Testis (tissue), 2 donors: ENCODE measurements around the gene OTOF.

ENCODE experiments used
- CTCF ChIP-seq, 3 experiments: fragments of 450-650 bp in 2 of 3; fragments of 200-600 bp in 1 of 3; sonication (generic) in 1 of 3; IDR thresholded peaks; one replicate each; pipeline ENCODE4 v1.5.1; 2016 to 2019; ENCODE audit warnings: antibody characterized with exemption in 3 of 3, mild to moderate bottlenecking in 2 of 3, moderate library complexity in 1 of 3
- POLR2A ChIP-seq: fragments of 450-650 bp; IDR thresholded peaks from one replicate; pipeline ENCODE4 v1.6.1; 2017; ENCODE audit warnings: antibody characterized with exemption, mild to moderate bottlenecking, moderate library complexity

- no peak for TF ChIP-seq CTCF (IDR thresholded peaks at IDR 0.05)
- TF ChIP-seq POLR2A: no peak
These were observed 11.9 kb downstream of the OTOF start for GRCh38 chr2:26465981-26466471.
